ENCODE measurements around the gene FLNB.

The FLNB gene

DNA sequence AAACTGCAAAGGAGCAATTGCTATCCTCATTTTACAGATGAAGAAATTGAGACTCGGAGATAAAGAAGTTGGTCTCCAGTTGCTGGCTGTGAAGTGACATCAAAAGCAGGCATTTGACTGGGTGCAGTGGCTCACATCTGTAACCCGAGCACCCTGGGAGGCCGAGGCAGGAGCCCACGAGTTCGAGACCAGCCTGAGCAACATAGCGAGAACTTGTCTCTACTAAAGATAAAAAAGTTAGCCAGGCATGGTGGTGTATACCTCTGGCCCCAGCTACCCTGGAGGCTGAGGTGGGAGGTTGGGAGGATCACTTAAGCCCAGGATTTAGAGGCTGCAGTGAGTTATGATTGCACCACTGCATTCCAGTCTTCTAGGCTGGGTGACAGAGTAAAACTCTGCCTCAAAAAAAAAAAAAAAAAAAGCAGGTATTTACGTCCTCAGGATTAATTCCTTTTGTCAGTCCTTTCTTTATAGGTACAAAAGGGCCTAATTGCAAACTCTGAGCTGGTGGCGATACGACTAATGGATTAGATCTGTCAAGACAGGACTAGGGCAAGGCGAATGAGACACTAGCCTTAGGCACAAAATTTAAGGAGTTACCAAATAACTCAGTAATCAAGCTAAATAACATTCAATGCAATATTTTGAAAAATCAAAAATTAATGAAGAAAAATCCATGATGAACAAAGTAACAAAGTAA is 208.4 kb downstream of the FLNB start:
- in situ Hi-C loops (cut with HindIII; ENCODE audit: low sequenced_read_pairs), result no loop called here

- in situ Hi-C loops (cut with HindIII; ENCODE audit: low sequenced_read_pairs), result no loop called here
These were observed 209.1 kb downstream of the FLNB start for GRCh38 chr3:58217209-58217811.

GRCh38 chr3:58218904-58219303 is 210.7 kb downstream of the FLNB start:
- in situ Hi-C loops (cut with HindIII; ENCODE audit: low sequenced_read_pairs), result no loop called here
